NCI-H510A treated with DMSO at 0.1 percent for 48 hours (cell line): Measurements from ENCODE around the gene RAB5B.
A peak's percentile ranks its signal among the peaks of the same experiment; 100 is the strongest.
"Not testable (repeated sequence)": the region's sequence is repeated elsewhere in the genome, so short reads cannot be mapped to it uniquely, and the experiment has no call there.

Experiments
- DNase-seq: peaks from one replicate; lab custom pipeline; 2025; lab: John Stamatoyannopoulos, UW

The RAB5B gene

GRCh38 chr12:56014205-56014604 lies 40.3 kb downstream of the RAB5B start:
- DNase-seq, result no peak

- DNase-seq, result no peak
Observed at GRCh38 chr12:56017181-56017580, 43.3 kb downstream of the RAB5B start.

GRCh38 chr12:56018356-56018755 lies 44.5 kb downstream of the RAB5B start:
- DNase-seq, result no peak

- no peak for DNase-seq
Observed at GRCh38 chr12:56020423-56021184, 46.7 kb downstream of the RAB5B start, which contains the start of gene IKZF4. Gene IKZF4 (plus strand): TSS chr12:56021043. CDS start chr12:56021494, 451 bp downstream.

- no peak for DNase-seq
Observed at GRCh38 chr12:56021889-56022497, 48.1 kb downstream of the RAB5B start.

GRCh38 chr12:56028511-56029165 lies 54.8 kb downstream of the RAB5B start:
- no peak for DNase-seq

GRCh38 chr12:56029166-56029519 lies 55.3 kb downstream of the RAB5B start:
- DNase-seq, result no peak

- DNase-seq, result peak; percentile 20
Observed at GRCh38 chr12:56029666-56030293, 55.9 kb downstream of the RAB5B start.

- no peak for DNase-seq
Observed at GRCh38 chr12:56031987-56032386, 58.1 kb downstream of the RAB5B start.

- DNase-seq, result no peak
Observed at GRCh38 chr12:56034586-56035332, 60.9 kb downstream of the RAB5B start.

- no peak for DNase-seq
Observed at GRCh38 chr12:56037161-56037560, 63.3 kb downstream of the RAB5B start.

GRCh38 chr12:56038022-56038655 lies 64.3 kb downstream of the RAB5B start:
- DNase-seq, result no peak

GRCh38 chr12:56040151-56040550 lies 66.3 kb downstream of the RAB5B start:
- no peak for DNase-seq

GRCh38 chr12:56040963-56041551 lies 67.2 kb downstream of the RAB5B start:
- DNase-seq, result peak; percentile 84

GRCh38 chr12:56041552-56042429 lies 67.9 kb downstream of the RAB5B start, which contains the start of gene RPS26:
Gene RPS26 (plus strand): TSS chr12:56041918. CDS start chr12:56042167, 249 bp downstream.
- peak; percentile 99 for DNase-seq

GRCh38 chr12:56042430-56042813 lies 68.5 kb downstream of the RAB5B start:
- DNase-seq, result not testable (repeated sequence)

- DNase-seq, result no peak
Observed at GRCh38 chr12:56042843-56043242, 69.0 kb downstream of the RAB5B start.
